ENCODE measurements around the gene KLHL29. TPM values are rescaled to one million over a fixed set of nuclear protein-coding genes. Genes with fewer than 3 reads are reported as not detected.

KLHL29 gene
- total and polyA plus RNA-seq, 7 experiments from 2014 or later = 0.59 to 6.5 (median 5.6) TPM

GRCh38 chr2:23536326-23536725, 151.3 kb downstream of the KLHL29 start:
- Histone ChIP-seq H3K36me3 (ENCODE audit: control insufficient read depth in 2 of 3, insufficient read depth in 3 of 3, low read length in 3 of 3) (no peaks in the 10 kb centered on the region), H3K27me3 (ENCODE audit: control insufficient read depth in 2 of 2, insufficient read depth in 2 of 2, low read length in 2 of 2) (no peaks in the 10 kb centered on the region), H3K9me3 (ENCODE audit: control insufficient read depth in 2 of 3, low read length in 3 of 3) (no peaks in the 10 kb centered on the region), H3K4me3 (ENCODE audit: low read length) (no peak overlapping the region), H3K4me1 (ENCODE audit: control insufficient read depth in 2 of 2, insufficient read depth in 2 of 2, low read length in 2 of 2) (peaks cover 13 to 32% of the 10 kb centered on the region in 2 donors), H3K27ac (ENCODE audit: low read depth, low read length) (no peak overlapping the region)
- peaks cover 0 to 22% (median 3%) of the 10 kb centered on the region in 5 donors for H3K36me3 Mint-ChIP-seq
- intact Hi-C loops (cut with micrococcal nuclease) = loop anchor here in 1 of 2 donors (10.0 kb wide), 1 partner anchor 82 kb away; no protein-coding TSS in a partner anchor
- peak overlapping the region in 1 of 10 donors; percentile 36 for H3K4me3 Mint-ChIP-seq
- H3K27me3 Mint-ChIP-seq = no peaks in the 10 kb centered on the region
- ChIA-PET POLR2A (no interaction called here), CTCF (no interaction called here)
- peaks cover 41 to 87% (median 66%) of the 10 kb centered on the region in 7 donors for H3K4me1 Mint-ChIP-seq
- H3K9me3 Mint-ChIP-seq = no peaks in the 10 kb centered on the region
- H3K27ac Mint-ChIP-seq = no peak overlapping the region
- ATAC-seq (no peak), DNase-seq (no peak)

- ChIA-PET CTCF (no interaction called here), POLR2A (no interaction called here)
- Mint-ChIP-seq H3K27me3 (no peaks in the 10 kb centered on the region), H3K4me3 (no peak overlapping the region), H3K9me3 (no peaks in the 10 kb centered on the region), H3K4me1 (peaks cover 26 to 83% (median 56%) of the 10 kb centered on the region in 7 donors), H3K36me3 (peaks cover 0 to 22% (median 0%) of the 10 kb centered on the region in 5 donors), H3K27ac (peak overlapping the region in 1 of 9 donors; percentile 59)
- Histone ChIP-seq H3K4me3 (ENCODE audit: low read length) (no peak overlapping the region), H3K27me3 (ENCODE audit: control insufficient read depth in 2 of 2, insufficient read depth in 2 of 2, low read length in 2 of 2) (no peaks in the 10 kb centered on the region), H3K27ac (ENCODE audit: low read depth, low read length) (no peak overlapping the region), H3K9me3 (ENCODE audit: control insufficient read depth in 2 of 3, low read length in 3 of 3) (no peaks in the 10 kb centered on the region), H3K4me1 (ENCODE audit: control insufficient read depth in 2 of 2, insufficient read depth in 2 of 2, low read length in 2 of 2) (peaks cover 2 to 19% of the 10 kb centered on the region in 2 donors), H3K36me3 (ENCODE audit: control insufficient read depth in 2 of 3, insufficient read depth in 3 of 3, low read length in 3 of 3) (no peaks in the 10 kb centered on the region)
- intact Hi-C loops (cut with micrococcal nuclease) = loop anchor here in 1 of 2 donors (10.0 kb wide), 1 partner anchor 83 kb away; no protein-coding TSS in a partner anchor
- ATAC-seq = no peak
- DNase-seq = no peak
Measured at GRCh38 chr2:23537991-23538390, 153.0 kb downstream of the KLHL29 start.

GRCh38 chr2:23538566-23538965, 153.6 kb downstream of the KLHL29 start:
- H3K27me3 ChIP-seq (ENCODE audit: control insufficient read depth in 2 of 2, insufficient read depth in 2 of 2, low read length in 2 of 2) = no peaks in the 10 kb centered on the region
- DNase-seq (no peak), ATAC-seq (no peak)
- no peaks in the 10 kb centered on the region for H3K27me3 Mint-ChIP-seq
- ChIA-PET CTCF (no interaction called here), POLR2A (no interaction called here)
- H3K4me3 ChIP-seq (ENCODE audit: low read length) = no peak overlapping the region
- peaks cover 0 to 14% of the 10 kb centered on the region in 2 donors for H3K4me1 ChIP-seq (ENCODE audit: control insufficient read depth in 2 of 2, insufficient read depth in 2 of 2, low read length in 2 of 2)
- H3K9me3 Mint-ChIP-seq = no peaks in the 10 kb centered on the region
- peaks cover 21 to 77% (median 50%) of the 10 kb centered on the region in 7 donors for H3K4me1 Mint-ChIP-seq
- no peak overlapping the region for H3K27ac ChIP-seq (ENCODE audit: low read depth, low read length)
- H3K4me3 Mint-ChIP-seq = no peak overlapping the region
- H3K9me3 ChIP-seq (ENCODE audit: control insufficient read depth in 2 of 3, low read length in 3 of 3) = no peaks in the 10 kb centered on the region
- intact Hi-C loops (cut with micrococcal nuclease) = loop anchor here in 1 of 2 donors (10.0 kb wide), 1 partner anchor 84 kb away; no protein-coding TSS in a partner anchor
- no peaks in the 10 kb centered on the region for H3K36me3 ChIP-seq (ENCODE audit: control insufficient read depth in 2 of 3, insufficient read depth in 3 of 3, low read length in 3 of 3)
- H3K36me3 Mint-ChIP-seq = peaks cover 0 to 26% (median 0%) of the 10 kb centered on the region in 5 donors
- peak overlapping the region in 1 of 9 donors; percentile 59 for H3K27ac Mint-ChIP-seq

DNA sequence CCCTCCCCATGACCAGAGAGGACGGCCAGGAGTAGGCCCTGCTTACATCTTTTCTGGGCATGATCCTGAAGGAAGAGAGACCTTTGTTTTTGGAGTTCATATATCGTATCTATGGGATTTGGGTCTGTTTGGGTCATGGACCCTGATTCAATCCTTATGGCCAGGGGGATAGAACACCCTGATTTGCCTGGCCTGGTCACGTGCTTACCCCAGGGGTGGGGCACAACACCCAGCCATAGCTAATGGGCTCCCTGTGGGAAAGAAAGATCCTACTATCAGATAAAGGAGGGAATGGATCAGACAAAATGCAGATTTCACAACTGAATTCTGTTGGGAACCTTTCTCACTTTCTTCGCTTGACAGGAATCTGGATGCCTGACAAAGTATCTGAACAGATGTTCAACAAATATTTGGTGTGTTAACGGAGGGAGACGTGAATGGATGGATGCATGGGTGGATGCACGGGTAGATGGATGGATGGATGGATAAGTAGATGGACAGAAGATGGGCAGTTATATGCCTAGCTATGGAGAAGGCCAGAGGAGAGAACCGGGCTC, 155.9 kb downstream of the KLHL29 start:
- Histone ChIP-seq H3K4me3 (ENCODE audit: low read length) (no peak overlapping the region), H3K4me1 (ENCODE audit: control insufficient read depth in 2 of 2, insufficient read depth in 2 of 2, low read length in 2 of 2) (no peaks in the 10 kb centered on the region), H3K27ac (ENCODE audit: low read depth, low read length) (no peak overlapping the region), H3K36me3 (ENCODE audit: control insufficient read depth in 2 of 3, insufficient read depth in 3 of 3, low read length in 3 of 3) (no peaks in the 10 kb centered on the region), H3K9me3 (ENCODE audit: control insufficient read depth in 2 of 3, low read length in 3 of 3) (no peaks in the 10 kb centered on the region), H3K27me3 (ENCODE audit: control insufficient read depth in 2 of 2, insufficient read depth in 2 of 2, low read length in 2 of 2) (no peaks in the 10 kb centered on the region)
- CTCF ChIA-PET = no interaction called here
- no peak for DNase-seq
- H3K27me3 Mint-ChIP-seq = no peaks in the 10 kb centered on the region
- ATAC-seq = no peak
- H3K9me3 Mint-ChIP-seq = no peaks in the 10 kb centered on the region
- H3K4me3 Mint-ChIP-seq = no peak overlapping the region
- peaks cover 0 to 32% (median 0%) of the 10 kb centered on the region in 5 donors for H3K36me3 Mint-ChIP-seq
- intact Hi-C loops (cut with micrococcal nuclease) = no loop called here
- POLR2A ChIA-PET = no interaction called here
- peak overlapping the region in 2 of 9 donors; percentile 59 to 67 for H3K27ac Mint-ChIP-seq
- peaks cover 10 to 65% (median 37%) of the 10 kb centered on the region in 7 donors for H3K4me1 Mint-ChIP-seq

DNA sequence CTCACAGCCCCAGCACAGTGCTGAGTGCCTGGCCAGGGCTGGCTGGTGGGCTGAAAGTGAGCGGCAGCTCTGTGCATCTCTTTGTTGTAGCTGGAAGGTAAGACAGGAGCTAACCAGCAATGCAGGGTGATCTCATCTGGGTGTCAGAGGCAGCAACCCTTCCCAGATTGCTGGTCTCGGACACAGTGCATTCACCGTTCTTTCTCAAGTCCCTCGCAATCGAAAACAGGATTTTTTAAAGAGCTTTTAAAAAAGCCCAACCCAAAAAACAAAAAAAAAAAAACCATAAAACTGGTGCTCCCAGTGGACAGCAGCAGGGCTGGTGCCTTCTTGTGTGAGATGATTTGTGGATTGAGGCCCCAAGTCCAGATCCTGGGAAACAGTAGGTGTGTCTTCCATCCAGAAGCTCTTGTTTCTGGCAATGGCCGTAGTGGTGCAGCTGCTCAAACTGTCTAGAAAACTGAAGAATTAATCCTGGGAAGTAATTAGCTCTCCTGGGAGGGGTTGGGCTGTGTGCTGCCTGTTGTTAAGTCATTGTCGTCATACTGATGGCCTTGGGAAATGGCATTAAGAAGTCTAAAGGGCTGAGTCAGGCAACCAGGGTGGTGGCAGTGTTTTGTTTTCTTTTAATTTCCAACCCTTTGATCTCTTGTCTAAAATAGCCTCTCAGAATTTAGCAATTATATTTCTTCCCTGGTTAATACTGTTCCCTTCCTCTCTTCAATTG, 156.7 kb downstream of the KLHL29 start:
- peaks cover 10 to 60% (median 31%) of the 10 kb centered on the region in 7 donors for H3K4me1 Mint-ChIP-seq
- DNase-seq = no peak
- Histone ChIP-seq H3K27me3 (ENCODE audit: control insufficient read depth in 2 of 2, insufficient read depth in 2 of 2, low read length in 2 of 2) (no peaks in the 10 kb centered on the region), H3K9me3 (ENCODE audit: control insufficient read depth in 2 of 3, low read length in 3 of 3) (no peaks in the 10 kb centered on the region), H3K4me1 (ENCODE audit: control insufficient read depth in 2 of 2, insufficient read depth in 2 of 2, low read length in 2 of 2) (no peaks in the 10 kb centered on the region), H3K4me3 (ENCODE audit: low read length) (no peak overlapping the region), H3K36me3 (ENCODE audit: control insufficient read depth in 2 of 3, insufficient read depth in 3 of 3, low read length in 3 of 3) (no peaks in the 10 kb centered on the region), H3K27ac (ENCODE audit: low read depth, low read length) (no peak overlapping the region)
- ATAC-seq = no peak
- H3K36me3 Mint-ChIP-seq = peaks cover 0 to 32% (median 0%) of the 10 kb centered on the region in 5 donors
- H3K4me3 Mint-ChIP-seq = no peak overlapping the region
- intact Hi-C loops (cut with micrococcal nuclease) = no loop called here
- H3K27ac Mint-ChIP-seq = peak overlapping the region in 1 of 9 donors; percentile 67
- ChIA-PET POLR2A (no interaction called here), CTCF (no interaction called here)
- no peaks in the 10 kb centered on the region for H3K9me3 Mint-ChIP-seq
- no peaks in the 10 kb centered on the region for H3K27me3 Mint-ChIP-seq

GRCh38 chr2:23542230-23542789, 157.3 kb downstream of the KLHL29 start:
- no peaks in the 10 kb centered on the region for H3K36me3 ChIP-seq (ENCODE audit: control insufficient read depth in 2 of 3, insufficient read depth in 3 of 3, low read length in 3 of 3)
- DNase-seq (no peak), ATAC-seq (no peak)
- H3K4me3 ChIP-seq (ENCODE audit: low read length) = no peak overlapping the region
- no peaks in the 10 kb centered on the region for H3K4me1 ChIP-seq (ENCODE audit: control insufficient read depth in 2 of 2, insufficient read depth in 2 of 2, low read length in 2 of 2)
- Mint-ChIP-seq H3K9me3 (no peaks in the 10 kb centered on the region), H3K36me3 (peaks cover 0 to 27% (median 0%) of the 10 kb centered on the region in 5 donors), H3K27ac (peak overlapping the region in 1 of 9 donors; percentile 54), H3K4me1 (peaks cover 10 to 54% (median 24%) of the 10 kb centered on the region in 7 donors), H3K27me3 (no peaks in the 10 kb centered on the region), H3K4me3 (no peak overlapping the region)
- H3K9me3 ChIP-seq (ENCODE audit: control insufficient read depth in 2 of 3, low read length in 3 of 3) = no peaks in the 10 kb centered on the region
- H3K27me3 ChIP-seq (ENCODE audit: control insufficient read depth in 2 of 2, insufficient read depth in 2 of 2, low read length in 2 of 2) = no peaks in the 10 kb centered on the region
- CTCF ChIA-PET = no interaction called here
- no peak overlapping the region for H3K27ac ChIP-seq (ENCODE audit: low read depth, low read length)
- POLR2A ChIA-PET = no interaction called here
- intact Hi-C loops (cut with micrococcal nuclease) = no loop called here

Data from naive thymus-derived CD4-positive, alpha-beta T cell (primary cell).